ENCODE results near the gene CHKB. TPM values are rescaled to one million over a fixed set of nuclear protein-coding genes. Genes with fewer than 3 reads are reported as not detected.

Gene CHKB
- total RNA-seq, 4 donors from 2014 or later = 13.5 to 75.6 (median 55.2) TPM

DNA sequence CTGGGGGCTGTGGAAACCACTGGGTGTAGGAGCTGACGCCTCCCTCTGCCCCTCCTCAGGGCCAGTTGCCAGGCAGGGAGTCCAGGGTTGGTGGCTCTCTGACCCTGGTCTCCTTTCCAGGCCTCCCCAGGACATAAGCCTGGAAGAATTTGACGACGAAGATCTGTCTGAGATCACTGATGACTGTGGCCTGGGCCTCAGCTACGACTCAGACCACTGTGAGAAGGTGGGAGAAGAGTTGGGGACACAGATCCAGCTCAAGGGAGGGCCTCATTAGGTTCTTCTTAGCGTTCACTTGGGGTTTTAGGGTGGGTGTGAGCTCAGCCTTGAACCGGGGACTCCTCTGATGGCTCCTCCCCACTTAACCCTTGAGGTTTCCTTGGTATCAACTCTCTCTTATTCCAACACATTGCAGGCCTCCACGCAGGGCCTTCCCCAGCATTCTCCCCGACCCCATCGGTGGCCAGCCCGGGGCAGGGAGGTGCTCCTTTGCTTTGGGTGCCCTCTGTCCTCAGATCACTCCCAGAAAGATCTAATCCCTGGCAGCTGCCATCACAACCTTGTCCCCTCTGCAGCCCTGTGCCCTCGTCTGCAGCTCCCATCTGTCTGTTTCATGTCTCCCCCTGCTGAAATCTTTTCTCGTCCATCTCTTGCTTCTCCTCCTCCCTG, 19.2 kb upstream of the CHKB start:
- Histone ChIP-seq H3K36me3 (no peaks in the 10 kb centered on the region), H3K27me3 (peaks cover 0 to 3% of the 10 kb centered on the region in 2 donors), H3K9me3 (no peaks in the 10 kb centered on the region), H3K4me1 (peaks cover 0 to 10% of the 10 kb centered on the region in 2 donors), H3K4me3 (no peak overlapping the region), H3K27ac (no peak overlapping the region)
- intact Hi-C loops (cut with DNase I; ENCODE audit: low total_unique reads) = no loop called here
- TF ChIP-seq, protein P1, sequence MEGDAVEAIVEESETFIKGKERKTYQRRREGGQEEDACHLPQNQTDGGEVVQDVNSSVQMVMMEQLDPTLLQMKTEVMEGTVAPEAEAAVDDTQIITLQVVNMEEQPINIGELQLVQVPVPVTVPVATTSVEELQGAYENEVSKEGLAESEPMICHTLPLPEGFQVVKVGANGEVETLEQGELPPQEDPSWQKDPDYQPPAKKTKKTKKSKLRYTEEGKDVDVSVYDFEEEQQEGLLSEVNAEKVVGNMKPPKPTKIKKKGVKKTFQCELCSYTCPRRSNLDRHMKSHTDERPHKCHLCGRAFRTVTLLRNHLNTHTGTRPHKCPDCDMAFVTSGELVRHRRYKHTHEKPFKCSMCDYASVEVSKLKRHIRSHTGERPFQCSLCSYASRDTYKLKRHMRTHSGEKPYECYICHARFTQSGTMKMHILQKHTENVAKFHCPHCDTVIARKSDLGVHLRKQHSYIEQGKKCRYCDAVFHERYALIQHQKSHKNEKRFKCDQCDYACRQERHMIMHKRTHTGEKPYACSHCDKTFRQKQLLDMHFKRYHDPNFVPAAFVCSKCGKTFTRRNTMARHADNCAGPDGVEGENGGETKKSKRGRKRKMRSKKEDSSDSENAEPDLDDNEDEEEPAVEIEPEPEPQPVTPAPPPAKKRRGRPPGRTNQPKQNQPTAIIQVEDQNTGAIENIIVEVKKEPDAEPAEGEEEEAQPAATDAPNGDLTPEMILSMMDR (IDR thresholded peaks at IDR 0.05) = no peak
- no peak for TF ChIP-seq POLR2A (IDR thresholded peaks at IDR 0.05)
- no peak for DNase-seq

DNA sequence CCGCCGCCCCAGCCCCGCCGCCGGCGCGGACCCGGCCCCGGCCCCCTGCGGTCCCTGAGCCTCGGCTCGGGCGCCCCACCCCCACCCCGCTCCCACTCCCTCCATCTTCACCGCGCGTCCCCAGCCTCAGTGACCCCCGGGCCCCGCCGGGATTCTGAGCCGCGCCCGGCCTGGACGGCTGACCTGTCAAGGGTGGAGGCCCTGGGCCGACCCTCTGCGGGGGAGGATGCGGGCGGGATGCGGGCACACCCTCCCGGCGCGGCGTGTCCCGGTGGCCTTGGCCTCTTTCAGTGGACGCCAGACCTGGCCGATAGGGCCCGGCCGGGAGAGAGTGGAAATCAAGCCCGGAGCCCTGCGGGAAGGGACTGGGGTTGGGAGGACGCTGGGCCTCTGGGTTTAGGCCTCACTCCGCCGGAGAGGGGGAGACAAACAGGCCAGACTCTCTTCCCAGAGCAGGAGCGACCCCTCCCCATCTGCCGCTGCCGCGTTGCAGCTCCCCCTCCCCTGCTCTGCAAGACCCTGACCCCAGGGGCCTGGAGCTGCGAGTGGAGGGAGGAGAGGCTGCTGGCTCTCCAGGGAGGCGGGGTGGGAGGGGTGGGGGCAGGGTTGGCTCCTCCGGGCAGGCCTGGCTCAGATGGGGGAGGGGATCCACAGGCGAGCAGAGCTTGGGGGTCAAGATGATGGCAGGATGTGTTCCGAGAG, 18.5 kb upstream of the CHKB start:
- Histone ChIP-seq H3K4me3 (peak overlapping the region in 1 of 2 donors; percentile 46), H3K4me1 (peaks cover 0 to 10% of the 10 kb centered on the region in 2 donors), H3K27ac (no peak overlapping the region), H3K36me3 (no peaks in the 10 kb centered on the region), H3K9me3 (no peaks in the 10 kb centered on the region), H3K27me3 (peaks cover 0 to 3% of the 10 kb centered on the region in 2 donors)
- intact Hi-C loops (cut with DNase I; ENCODE audit: low total_unique reads) = no loop called here
- DNase-seq = no peak
- TF ChIP-seq, protein P1 (IDR thresholded peaks at IDR 0.05) = no peak
- no peak for TF ChIP-seq POLR2A (IDR thresholded peaks at IDR 0.05)

DNA sequence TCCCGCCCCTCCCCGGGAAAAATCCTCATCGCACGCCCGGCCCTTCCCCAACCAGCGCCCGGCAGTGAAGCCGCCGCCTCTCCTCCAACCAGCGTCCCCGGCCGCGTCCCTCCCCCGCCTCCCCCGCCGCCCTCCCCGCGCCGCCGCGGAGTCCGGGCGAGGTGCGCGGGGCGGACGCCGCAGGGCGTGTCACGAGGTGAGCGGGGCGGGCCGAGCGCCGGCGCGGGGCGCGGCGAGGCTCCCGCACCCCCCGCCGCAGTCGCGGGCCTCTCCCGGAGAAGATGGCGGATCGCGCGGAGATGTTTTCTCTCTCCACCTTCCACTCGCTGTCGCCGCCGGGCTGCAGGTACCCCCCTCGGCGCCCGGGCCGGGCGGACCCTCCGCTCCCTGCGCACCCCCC, 17.9 kb upstream of the CHKB start, which contains the start of gene MAPK8IP2:
Gene MAPK8IP2, plus strand, starts transcription at position 256 of the 400 bp plus-strand sequence. Its CDS starts 26 bp downstream, at position 282.
- intact Hi-C loops (cut with DNase I; ENCODE audit: low total_unique reads) = no loop called here

DNA sequence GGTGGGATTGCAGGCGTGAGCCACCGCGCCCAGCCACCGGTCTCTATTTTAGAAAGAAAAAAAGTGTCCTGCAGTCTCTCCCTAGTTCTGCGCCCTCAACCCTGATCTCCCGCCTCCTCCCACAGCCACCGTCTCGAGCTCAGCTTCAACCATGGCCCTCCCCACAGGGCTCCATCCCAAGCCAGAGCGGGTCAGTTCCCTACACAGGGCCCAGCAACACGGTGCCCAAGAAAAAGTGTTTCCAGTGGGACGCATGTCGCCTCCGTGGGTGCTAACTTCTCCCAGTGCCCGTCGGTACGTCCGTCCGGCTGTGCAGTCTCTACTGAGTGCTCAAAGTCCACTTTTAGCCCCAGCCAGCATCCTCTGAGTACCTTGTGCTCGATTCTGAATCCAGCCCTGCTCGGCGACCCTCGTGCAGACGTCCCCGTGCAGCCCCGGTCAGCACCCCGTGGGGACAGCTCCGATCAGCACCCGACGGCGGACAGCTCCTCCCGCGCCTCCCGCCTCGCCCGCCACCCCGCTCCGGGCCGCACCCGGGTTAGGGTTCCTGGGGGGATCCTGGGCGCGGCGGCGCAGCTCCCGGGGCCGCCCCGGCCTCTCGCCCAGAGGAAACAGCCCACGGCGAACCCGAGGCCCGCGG, 17.3 kb upstream of the CHKB start:
- peaks cover 0 to 3% of the 10 kb centered on the region in 2 donors for H3K27me3 ChIP-seq

More for the DNA sequence above, 17.9 kb upstream of the CHKB start, which contains the start of gene MAPK8IP2:
- Histone ChIP-seq H3K36me3 (no peaks in the 10 kb centered on the region), H3K4me3 (peak within 1 kb of the TSS in 1 of 2 donors; percentile 46), H3K27me3 (peaks cover 0 to 3% of the 10 kb centered on the region in 2 donors), H3K4me1 (peaks cover 0 to 10% of the 10 kb centered on the region in 2 donors), H3K9me3 (no peaks in the 10 kb centered on the region), H3K27ac (no peak within 1 kb of the TSS)
- TF ChIP-seq, protein P1 (IDR thresholded peaks at IDR 0.05) = no peak
- no peak for TF ChIP-seq POLR2A (IDR thresholded peaks at IDR 0.05)
- DNase-seq = no peak

More for the DNA sequence above, 17.3 kb upstream of the CHKB start:
- Histone ChIP-seq H3K9me3 (no peaks in the 10 kb centered on the region), H3K36me3 (no peaks in the 10 kb centered on the region), H3K4me1 (peaks cover 0 to 10% of the 10 kb centered on the region in 2 donors), H3K27ac (no peak overlapping the region), H3K4me3 (peak overlapping the region in 1 of 2 donors; percentile 46)
- TF ChIP-seq, protein P1 (IDR thresholded peaks at IDR 0.05) = no peak
- peak in 1 of 2 donors; percentile 64 for DNase-seq
- intact Hi-C loops (cut with DNase I; ENCODE audit: low total_unique reads) = no loop called here
